Cardiac fibroblast (primary cell): ENCODE results near the gene ZNF292.

ENCODE experiments used
- DNase-seq, 2 donors: peaks; one replicate each; pipeline versions ENCODE4 v3.0.0 to v3.0.0-alpha.2; 2010; ENCODE audit warnings: low read depth in 2 of 2
- H3K4me3 ChIP-seq, 2 donors: replicated peaks in 1 of 2; 1 replicate in 1 of 2; 2 replicates in 1 of 2; pipeline ENCODE4 v1.5.1; 2011; ENCODE audit warnings: low read depth in 2 of 2, low read length in 2 of 2, mild to moderate bottlenecking in 2 of 2, moderate library complexity in 1 of 2
- TF ChIP-seq, protein P1 (sequence below): IDR thresholded peaks from one replicate; pipeline ENCODE4 v1.5.1; 2011; ENCODE audit warnings: low read depth, mild to moderate bottlenecking, low read length, inconsistent platforms

ZNF292 gene

GRCh38 chr6:87146363-87146762 lies 9.0 kb upstream of the ZNF292 start:
- DNase-seq, result no peak
- TF ChIP-seq, protein P1, sequence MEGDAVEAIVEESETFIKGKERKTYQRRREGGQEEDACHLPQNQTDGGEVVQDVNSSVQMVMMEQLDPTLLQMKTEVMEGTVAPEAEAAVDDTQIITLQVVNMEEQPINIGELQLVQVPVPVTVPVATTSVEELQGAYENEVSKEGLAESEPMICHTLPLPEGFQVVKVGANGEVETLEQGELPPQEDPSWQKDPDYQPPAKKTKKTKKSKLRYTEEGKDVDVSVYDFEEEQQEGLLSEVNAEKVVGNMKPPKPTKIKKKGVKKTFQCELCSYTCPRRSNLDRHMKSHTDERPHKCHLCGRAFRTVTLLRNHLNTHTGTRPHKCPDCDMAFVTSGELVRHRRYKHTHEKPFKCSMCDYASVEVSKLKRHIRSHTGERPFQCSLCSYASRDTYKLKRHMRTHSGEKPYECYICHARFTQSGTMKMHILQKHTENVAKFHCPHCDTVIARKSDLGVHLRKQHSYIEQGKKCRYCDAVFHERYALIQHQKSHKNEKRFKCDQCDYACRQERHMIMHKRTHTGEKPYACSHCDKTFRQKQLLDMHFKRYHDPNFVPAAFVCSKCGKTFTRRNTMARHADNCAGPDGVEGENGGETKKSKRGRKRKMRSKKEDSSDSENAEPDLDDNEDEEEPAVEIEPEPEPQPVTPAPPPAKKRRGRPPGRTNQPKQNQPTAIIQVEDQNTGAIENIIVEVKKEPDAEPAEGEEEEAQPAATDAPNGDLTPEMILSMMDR, result no peak

DNA sequence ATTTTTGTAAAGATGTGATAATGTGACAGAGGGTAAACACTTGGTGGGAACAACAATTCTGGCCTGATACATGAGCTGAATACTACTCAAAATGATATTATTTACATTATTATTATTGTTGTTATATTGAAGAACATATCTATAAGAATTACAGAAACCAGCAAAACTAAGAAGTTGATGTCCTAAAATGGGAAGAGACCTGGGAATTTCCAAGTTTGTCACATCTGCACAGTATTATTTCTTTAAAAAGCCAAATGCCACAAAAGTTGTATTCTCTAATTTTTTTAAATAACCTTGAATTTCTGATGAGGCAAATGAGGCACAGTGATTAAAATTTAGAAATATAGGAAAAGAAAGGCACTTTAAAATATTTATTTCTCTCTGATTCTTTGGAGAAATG lies 5.0 kb upstream of the ZNF292 start:
- no peak for DNase-seq
- TF ChIP-seq, protein P1, result no peak

More at GRCh38 chr6:87146363-87146762, 9.0 kb upstream of the ZNF292 start:
- H3K4me3 ChIP-seq, result no peak overlapping the region

DNA sequence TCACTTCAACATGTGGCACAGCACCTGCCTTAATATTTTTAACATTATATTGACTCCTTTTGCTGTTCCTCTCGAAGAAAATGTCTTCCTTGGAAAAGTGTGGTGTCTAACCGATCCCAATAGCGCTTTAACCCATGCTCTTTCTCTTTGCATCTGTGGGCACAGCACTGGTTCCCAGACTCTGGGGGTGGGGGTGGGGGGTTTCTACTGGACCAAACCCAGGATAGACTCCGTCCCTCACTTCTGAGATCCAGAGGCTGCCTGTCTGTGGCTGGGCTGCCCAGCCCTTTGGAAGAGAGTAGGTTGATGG lies 3.9 kb upstream of the ZNF292 start:
- TF ChIP-seq, protein P1, result no peak
- peak overlapping the region; percentile 27 to 40 for H3K4me3 ChIP-seq
- DNase-seq, result peak in 1 of 2 donors; percentile 12

More for the DNA sequence above, 5.0 kb upstream of the ZNF292 start:
- no peak overlapping the region for H3K4me3 ChIP-seq

DNA sequence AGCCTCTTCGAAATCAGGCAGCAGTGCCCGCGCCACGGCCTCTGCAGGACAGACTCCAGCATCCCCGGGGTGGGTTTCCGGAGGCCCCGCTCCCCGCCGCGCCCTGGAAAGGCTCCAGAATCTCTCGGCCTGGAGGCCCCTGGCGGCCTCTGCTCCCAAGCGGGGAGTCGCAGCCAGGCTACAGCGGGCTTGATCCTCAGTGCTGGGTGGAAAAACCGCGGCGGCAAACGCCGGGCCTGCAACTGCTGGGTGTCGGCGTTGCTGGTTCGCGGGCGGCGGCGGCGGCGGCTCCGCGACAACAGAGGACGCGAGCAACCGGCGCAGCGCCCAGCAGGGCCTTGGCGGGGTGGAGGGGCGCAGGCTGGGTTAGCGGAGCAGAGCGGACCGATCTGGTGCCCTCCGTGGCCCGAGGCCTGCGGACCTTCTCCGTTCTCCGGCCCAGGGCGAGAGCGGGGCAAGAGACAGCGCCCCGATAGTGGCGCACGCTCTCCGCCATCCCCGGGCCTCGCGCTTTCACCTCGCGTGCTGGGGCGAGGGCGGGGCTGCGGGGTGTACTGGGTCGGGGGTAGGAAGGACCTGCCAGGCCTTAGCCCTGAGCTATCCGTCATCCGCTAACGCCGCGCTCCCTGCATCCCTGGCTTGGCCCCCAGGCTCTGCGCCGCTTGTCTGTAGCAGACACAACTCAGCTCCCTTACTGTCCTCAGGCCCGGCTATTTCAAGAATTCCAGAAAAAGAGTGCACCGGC lies 3.4 kb upstream of the ZNF292 start:
- TF ChIP-seq, protein P1, result no peak
- DNase-seq, result peak; percentile 57 to 65
- peak overlapping the region; percentile 38 to 40 for H3K4me3 ChIP-seq

DNA sequence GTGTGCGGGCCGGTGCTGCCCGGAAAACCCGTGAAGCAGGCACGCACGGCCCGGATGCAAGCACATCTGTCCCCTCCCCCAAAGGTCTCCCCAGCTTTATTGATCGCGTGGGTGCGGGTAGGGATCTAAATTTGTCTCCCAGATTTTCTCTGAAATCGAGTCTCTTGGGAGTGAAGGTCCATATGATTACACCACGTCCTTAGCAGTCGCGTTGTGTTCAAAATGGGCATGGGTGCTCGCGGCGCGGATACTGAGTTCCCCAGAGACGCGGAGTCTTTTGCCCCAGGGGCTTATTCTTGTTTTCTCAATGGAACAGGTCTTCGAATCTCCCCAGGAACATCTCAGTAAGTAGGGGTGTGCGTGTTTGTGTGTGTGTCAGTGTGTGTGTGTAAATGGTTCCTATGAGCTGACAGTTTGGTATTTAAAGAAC lies 2.8 kb upstream of the ZNF292 start:
- TF ChIP-seq, protein P1, result no peak
- H3K4me3 ChIP-seq, result peak overlapping the region; percentile 38 to 40
- DNase-seq, result peak; percentile 12 to 24

GRCh38 chr6:87154641-87154992 lies 748 bp upstream of the ZNF292 start:
- TF ChIP-seq, protein P1, result no peak
- peak overlapping the region; percentile 88 to 98 for H3K4me3 ChIP-seq
- no peak for DNase-seq
